Kidney capillary endothelial cell (primary cell): ENCODE data around the gene UBR2.
"Not testable (repeated sequence)": the region's sequence is repeated elsewhere in the genome, so short reads cannot be mapped to it uniquely, and the experiment has no call there.

Experiments
- DNase-seq: peaks from one replicate; pipeline ENCODE4 v3.0.0-alpha.2; 2018; ENCODE audit warnings: low spot score

The UBR2 gene

GRCh38 chr6:42727627-42728026, 163.8 kb downstream of the UBR2 start:
- no peak for DNase-seq

GRCh38 chr6:42729731-42730130, 165.9 kb downstream of the UBR2 start:
- DNase-seq = no peak

GRCh38 chr6:42733867-42734481, 170.1 kb downstream of the UBR2 start:
- DNase-seq = not testable (repeated sequence)

- DNase-seq = no peak
These were observed 172.1 kb downstream of the UBR2 start for GRCh38 chr6:42735976-42736375.

- no peak for DNase-seq
These were observed 176.9 kb downstream of the UBR2 start for GRCh38 chr6:42740725-42741124.

- DNase-seq = peak; percentile 81
These were observed 178.5 kb downstream of the UBR2 start for GRCh38 chr6:42742116-42742894.
